Adrenal gland (tissue), 5 donors: ENCODE data around the gene CKAP2L.

Experiments
- CTCF ChIP-seq, 6 experiments: fragments of 450-650 bp in 4 of 6; fragments of 200-600 bp in 2 of 6; sonication (generic) in 1 of 6; IDR thresholded peaks; 1 replicate in 5 of 6; 2 replicates in 1 of 6; pipeline versions ENCODE4 v1.5.1 to v1.8.0; 2016 to 2021; ENCODE audit warnings: antibody characterized with exemption in 6 of 6, mild to moderate bottlenecking in 2 of 6, moderate library complexity in 1 of 6
- POLR2A ChIP-seq, 2 donors: fragments of 450-650 bp; IDR thresholded peaks; one replicate each; pipeline ENCODE4 v1.6.1; 2017; ENCODE audit warnings: antibody characterized with exemption in 2 of 2, mild to moderate bottlenecking in 2 of 2, moderate library complexity in 1 of 2
- donor health status: DM: no; HTN: no; CAD: no.

GRCh38 chr2:112710956-112711750 is 53.3 kb downstream of the CKAP2L start:
- TF ChIP-seq CTCF (IDR thresholded peaks at IDR 0.05) (no peak), POLR2A (IDR thresholded peaks at IDR 0.05) (no peak)
